ENCODE results near the gene SPEM2.

SPEM2 gene

DNA sequence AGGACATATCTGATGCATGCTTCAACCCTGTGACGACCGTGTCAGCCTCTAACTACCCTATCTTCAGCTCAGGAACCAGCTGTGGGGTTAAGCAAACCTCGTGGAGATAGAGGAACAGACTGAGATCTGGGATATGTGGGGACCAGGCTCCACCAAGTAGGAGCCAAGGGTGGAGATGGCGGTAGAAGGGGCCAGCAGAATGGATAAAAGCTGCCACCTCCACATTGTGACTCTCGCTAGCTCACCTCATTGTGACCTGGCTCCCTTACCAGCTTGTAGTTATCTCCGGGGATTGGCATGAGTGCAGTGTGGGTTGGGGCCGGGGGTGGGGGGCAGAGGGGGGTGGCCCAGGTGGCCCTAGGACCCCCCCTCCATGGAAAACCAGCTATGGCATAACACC is at the start of gene SPEM2:
TSS of gene SPEM2 (plus strand) at position 301 of the 400 bp plus-strand sequence. CDS start at position 374, 73 bp downstream.
- DNase-seq, result no peak

DNA sequence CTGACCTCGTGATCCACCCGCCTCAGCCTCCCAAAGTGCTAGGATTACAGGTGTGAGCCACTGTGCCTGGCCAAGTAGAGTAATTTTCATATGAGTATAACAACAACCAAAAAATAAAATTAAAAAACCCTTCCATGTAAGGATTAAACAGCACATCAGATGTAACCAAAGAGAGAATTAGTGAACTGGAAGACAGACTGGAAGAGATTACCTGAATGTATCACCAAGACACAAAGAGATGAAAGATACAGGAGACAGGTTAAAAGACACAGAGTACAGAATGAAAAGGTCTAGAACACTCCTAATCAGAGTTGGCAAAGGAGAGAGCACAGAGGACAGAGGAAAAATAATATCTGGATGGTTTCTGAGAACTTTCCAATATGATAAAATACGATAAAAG is 46.3 kb upstream of the SPEM2 start:
- DNase-seq, result no peak

GRCh38 chr17:7380321-7380720 is 45.1 kb upstream of the SPEM2 start:
- DNase-seq, result no peak

GRCh38 chr17:7380855-7381683 is 44.3 kb upstream of the SPEM2 start, which contains the start of gene TNK1:
TNK1 (plus strand) TSS chr17:7381089; CDS start chr17:7382927, 1,838 bp downstream.
- no peak for DNase-seq

DNA sequence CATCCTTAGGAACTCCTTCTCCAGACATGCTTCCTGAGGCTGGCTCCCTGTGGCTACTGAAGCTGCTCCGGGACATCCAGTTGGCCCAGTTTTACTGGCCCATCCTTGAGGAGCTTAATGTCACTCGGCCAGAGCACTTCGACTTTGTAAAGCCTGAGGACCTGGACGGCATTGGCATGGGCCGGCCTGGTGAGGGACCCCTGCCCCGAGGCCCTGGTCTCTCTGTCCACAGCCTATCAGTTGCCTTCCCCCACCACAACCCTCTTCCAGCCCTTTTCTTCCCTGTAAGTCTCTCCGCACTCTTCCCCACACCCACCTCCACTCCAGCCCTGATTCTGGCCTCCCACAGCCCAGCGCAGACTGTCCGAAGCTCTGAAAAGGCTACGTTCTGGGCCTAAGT is 42.5 kb upstream of the SPEM2 start:
- DNase-seq, result no peak

GRCh38 chr17:7383371-7383741 is 42.1 kb upstream of the SPEM2 start:
- DNase-seq, result no peak

- peak; percentile 84 for DNase-seq
These were observed 41.5 kb upstream of the SPEM2 start for GRCh38 chr17:7383742-7384488.

DNA sequence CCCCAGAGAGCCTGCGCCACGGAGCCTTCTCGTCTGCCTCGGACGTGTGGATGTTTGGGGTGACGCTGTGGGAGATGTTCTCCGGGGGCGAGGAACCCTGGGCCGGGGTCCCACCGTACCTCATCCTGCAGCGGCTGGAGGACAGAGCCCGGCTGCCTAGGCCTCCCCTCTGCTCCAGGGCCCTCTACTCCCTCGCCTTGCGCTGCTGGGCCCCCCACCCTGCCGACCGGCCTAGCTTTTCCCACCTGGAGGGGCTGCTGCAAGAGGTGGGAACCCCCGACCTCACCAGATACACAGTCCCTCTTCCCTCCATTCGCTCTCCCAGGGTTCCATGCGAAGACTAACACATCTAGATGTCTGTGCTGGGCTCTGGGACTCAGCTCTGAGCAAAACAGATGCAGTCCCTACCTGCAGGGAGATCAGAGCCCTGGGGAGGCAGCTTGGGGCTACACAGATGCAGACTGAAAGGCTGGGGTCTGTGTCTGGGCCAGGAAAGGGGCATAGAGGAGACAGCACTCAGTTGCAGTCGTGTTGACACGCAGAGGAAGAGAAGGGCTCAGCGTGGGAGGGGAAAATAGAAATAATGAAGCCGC is 40.8 kb upstream of the SPEM2 start:
- no peak for DNase-seq

- no peak for DNase-seq
These were observed 36.6 kb upstream of the SPEM2 start for GRCh38 chr17:7388856-7389255.

GRCh38 chr17:7389924-7390910 is 35.2 kb upstream of the SPEM2 start:
- DNase-seq, result no peak

GRCh38 chr17:7391307-7391706 is 34.1 kb upstream of the SPEM2 start:
- DNase-seq, result no peak

GRCh38 chr17:7392696-7393612 is 32.5 kb upstream of the SPEM2 start:
- DNase-seq, result no peak

DNA sequence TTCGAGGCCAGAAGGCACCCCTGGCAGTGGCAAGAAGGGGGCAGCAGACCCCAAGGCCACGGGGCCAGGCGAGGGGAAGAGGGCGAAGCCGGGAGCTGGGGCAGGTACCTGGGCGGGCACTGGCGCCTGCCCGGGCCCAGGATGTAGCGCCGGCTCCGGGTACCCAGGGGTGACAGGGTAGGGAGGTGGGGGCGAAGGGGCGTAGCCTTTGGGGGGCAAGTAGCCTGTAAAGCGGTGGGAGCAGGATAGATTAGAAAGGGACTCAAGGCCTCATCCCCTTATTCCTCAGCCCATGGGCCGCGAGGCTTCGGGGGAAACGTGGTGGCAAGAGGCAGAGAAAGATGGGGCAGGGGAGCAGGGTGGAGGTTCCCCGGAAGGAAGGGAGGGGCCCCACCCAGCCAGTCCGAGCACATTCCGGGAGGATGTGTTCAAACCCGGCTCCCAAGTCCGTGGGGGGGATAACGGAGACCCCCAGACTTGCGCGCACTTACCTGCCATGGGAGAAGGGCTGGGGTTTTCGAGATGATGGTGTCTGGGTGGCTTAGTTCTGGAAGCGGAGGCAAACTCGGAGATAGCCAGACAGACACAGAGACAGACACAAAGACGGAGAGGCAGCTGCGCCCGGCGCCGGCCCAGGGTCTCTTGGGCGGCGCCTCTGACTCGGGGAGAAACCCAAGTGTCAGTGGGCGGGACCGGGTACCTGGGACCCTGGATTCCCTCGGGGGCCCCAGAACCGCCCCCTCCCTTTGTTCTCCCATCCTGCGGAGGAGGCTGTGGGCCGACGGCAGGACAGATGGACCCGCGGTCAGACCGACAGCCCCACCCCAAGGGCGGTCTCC is 31.6 kb upstream of the SPEM2 start:
- DNase-seq, result peak; percentile 83

- peak; percentile 83 for DNase-seq
These were observed 30.8 kb upstream of the SPEM2 start, which contains the start of gene PLSCR3 for GRCh38 chr17:7394452-7395191. PLSCR3 (minus strand) TSS chr17:7394525; CDS start chr17:7394110, 415 bp downstream.

GRCh38 chr17:7396147-7396546 is 29.3 kb upstream of the SPEM2 start:
- no peak for DNase-seq

GRCh38 chr17:7398612-7399011 is 26.8 kb upstream of the SPEM2 start:
- DNase-seq, result no peak

DNA sequence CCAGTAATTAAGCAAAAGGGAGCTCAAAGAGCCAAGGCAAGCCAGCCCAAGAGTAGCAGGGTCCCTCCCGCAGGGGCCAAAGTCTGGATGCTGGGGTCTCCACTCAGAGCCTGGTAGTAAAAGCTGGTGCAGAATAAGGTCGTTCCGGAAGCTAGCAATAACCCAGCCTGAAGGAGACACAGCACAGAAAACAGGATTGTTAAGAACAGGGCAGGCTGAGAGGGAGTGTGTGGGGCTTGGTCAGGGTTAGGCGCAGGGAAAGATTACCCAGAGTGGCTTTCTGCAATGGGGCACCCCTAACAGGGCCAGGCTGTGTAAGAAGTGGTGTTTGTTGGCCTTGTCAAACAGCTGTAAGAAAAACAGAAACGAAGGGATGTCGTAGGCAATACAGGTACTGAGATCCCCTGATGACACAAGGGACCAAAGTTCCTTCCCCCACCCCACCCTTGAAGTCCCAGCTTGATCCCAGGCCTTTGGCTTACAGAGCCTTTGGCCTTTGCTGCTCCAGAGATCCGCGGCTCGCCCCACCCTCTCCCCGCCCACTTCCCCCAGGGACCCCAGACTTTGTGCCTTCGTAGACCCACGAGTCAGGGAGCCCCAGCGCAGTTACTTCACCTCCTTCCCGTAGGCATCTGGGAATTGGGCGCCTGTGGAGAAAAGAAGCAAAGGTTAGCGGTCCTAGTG is 22.2 kb upstream of the SPEM2 start:
- DNase-seq, result peak; percentile 31

- no peak for DNase-seq
These were observed 21.8 kb upstream of the SPEM2 start for GRCh38 chr17:7403727-7403976.

All from CD4-positive, alpha-beta T cell treated with Interleukin-17A for 1 hour (primary cell).